Osteoblast (primary cell): ENCODE results near the gene MYH14. TPM values are rescaled to one million over a fixed set of nuclear protein-coding genes. Genes with fewer than 3 reads are reported as not detected.

Experiments
- DNase-seq: peaks from one replicate; pipeline ENCODE4 v3.0.0; 2011; ENCODE audit warnings: low spot score, mixed read lengths; ENCODE audit not compliant: insufficient read length; ENCODE audit errors: missing footprints
- H2AFZ ChIP-seq: 2 replicates; pipeline ENCODE4 v1.6.0; 2011; ENCODE audit warnings: mild to moderate bottlenecking, low read length
- H3K27ac ChIP-seq: 2 replicates; pipeline ENCODE4 v1.5.1; 2011; ENCODE audit warnings: mild to moderate bottlenecking, low read depth, low read length, moderate library complexity
- H3K27me3 ChIP-seq: 2 replicates; pipeline ENCODE4 v1.6.0; 2012; ENCODE audit warnings: mild to moderate bottlenecking, control low read depth, inconsistent platforms, low read length, moderate library complexity; ENCODE audit not compliant: insufficient read depth
- H3K36me3 ChIP-seq: 2 replicates; pipeline ENCODE4 v1.5.1; 2011; ENCODE audit warnings: mild to moderate bottlenecking, low read length, control low read depth, moderate library complexity; ENCODE audit not compliant: insufficient read depth
- H3K4me1 ChIP-seq: 2 replicates; pipeline ENCODE4 v1.5.1; 2011; ENCODE audit warnings: mild to moderate bottlenecking, low read length, control low read depth, moderate library complexity; ENCODE audit not compliant: insufficient read depth
- H3K4me2 ChIP-seq: 2 replicates; pipeline ENCODE4 v1.6.0; 2011; ENCODE audit warnings: mild to moderate bottlenecking, low read length; ENCODE audit not compliant: insufficient read depth
- H3K4me3 ChIP-seq: fragments of 200-600 bp; sonication (generic); 3 replicates; pipeline ENCODE4 v1.5.1; 2012; ENCODE audit warnings: mild to moderate bottlenecking, low read length, inconsistent platforms; ENCODE audit not compliant: insufficient read depth
- H3K79me2 ChIP-seq: 2 replicates; pipeline ENCODE4 v1.6.0; 2012; ENCODE audit warnings: mild to moderate bottlenecking, low read length, control low read depth, inconsistent platforms; ENCODE audit not compliant: insufficient read depth
- H3K9me3 ChIP-seq: 2 replicates; pipeline ENCODE4 v1.5.1; 2011; ENCODE audit warnings: low read depth, low read length, control low read depth
- H4K20me1 ChIP-seq: 2 replicates; pipeline ENCODE4 v1.6.0; 2012; ENCODE audit warnings: mild to moderate bottlenecking, low read length, control low read depth; ENCODE audit not compliant: insufficient read depth
- total RNA-seq: library from RNA; depleted of rRNA; stranded (reverse); fragments of >200 nt; gene quantifications from 2 replicates; pipeline ENCODE4 v1.2.3, GENCODE V29; 2012
- TF ChIP-seq, protein P1 (sequence below): IDR thresholded peaks from 2 replicates; pipeline ENCODE4 v1.5.1; 2011; ENCODE audit warnings: mild to moderate bottlenecking, low read depth, low read length, moderate library complexity; ENCODE audit errors: extremely low read depth

MYH14 gene
- total RNA-seq, 1 donor = not detected

DNA sequence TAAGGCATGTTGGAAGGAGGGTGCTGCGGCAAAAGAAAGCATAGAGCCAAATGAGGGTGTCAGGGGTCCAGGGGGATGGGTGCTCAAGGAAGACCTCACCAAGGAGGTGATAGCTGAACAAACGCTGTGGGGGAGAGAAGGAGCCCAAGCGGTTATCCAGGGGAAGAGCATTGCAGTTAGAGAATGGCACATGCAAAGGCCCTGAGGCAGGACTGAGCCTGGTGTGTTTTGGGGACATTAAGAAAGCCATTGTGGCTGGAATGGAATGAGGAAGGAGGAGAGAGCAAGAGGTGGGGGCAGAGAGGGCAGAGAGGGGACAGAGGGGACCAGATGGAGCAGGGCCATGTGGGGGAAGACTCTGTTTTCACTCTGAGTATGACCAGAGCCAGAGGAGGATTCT is 6.1 kb upstream of the MYH14 start:
- DNase-seq = no peak
- Histone ChIP-seq H3K36me3 (no peaks in the 10 kb centered on the region), H3K9me3 (no peaks in the 10 kb centered on the region), H2AFZ (no peak overlapping the region), H3K4me2 (no peak overlapping the region), H3K79me2 (no peaks in the 10 kb centered on the region), H3K27ac (no peak overlapping the region), H3K4me3 (no peak overlapping the region), H3K27me3 (peaks cover 4% of the 10 kb centered on the region), H3K4me1 (no peaks in the 10 kb centered on the region), H4K20me1 (no peaks in the 10 kb centered on the region)
- TF ChIP-seq, protein P1, sequence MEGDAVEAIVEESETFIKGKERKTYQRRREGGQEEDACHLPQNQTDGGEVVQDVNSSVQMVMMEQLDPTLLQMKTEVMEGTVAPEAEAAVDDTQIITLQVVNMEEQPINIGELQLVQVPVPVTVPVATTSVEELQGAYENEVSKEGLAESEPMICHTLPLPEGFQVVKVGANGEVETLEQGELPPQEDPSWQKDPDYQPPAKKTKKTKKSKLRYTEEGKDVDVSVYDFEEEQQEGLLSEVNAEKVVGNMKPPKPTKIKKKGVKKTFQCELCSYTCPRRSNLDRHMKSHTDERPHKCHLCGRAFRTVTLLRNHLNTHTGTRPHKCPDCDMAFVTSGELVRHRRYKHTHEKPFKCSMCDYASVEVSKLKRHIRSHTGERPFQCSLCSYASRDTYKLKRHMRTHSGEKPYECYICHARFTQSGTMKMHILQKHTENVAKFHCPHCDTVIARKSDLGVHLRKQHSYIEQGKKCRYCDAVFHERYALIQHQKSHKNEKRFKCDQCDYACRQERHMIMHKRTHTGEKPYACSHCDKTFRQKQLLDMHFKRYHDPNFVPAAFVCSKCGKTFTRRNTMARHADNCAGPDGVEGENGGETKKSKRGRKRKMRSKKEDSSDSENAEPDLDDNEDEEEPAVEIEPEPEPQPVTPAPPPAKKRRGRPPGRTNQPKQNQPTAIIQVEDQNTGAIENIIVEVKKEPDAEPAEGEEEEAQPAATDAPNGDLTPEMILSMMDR = no peak

DNA sequence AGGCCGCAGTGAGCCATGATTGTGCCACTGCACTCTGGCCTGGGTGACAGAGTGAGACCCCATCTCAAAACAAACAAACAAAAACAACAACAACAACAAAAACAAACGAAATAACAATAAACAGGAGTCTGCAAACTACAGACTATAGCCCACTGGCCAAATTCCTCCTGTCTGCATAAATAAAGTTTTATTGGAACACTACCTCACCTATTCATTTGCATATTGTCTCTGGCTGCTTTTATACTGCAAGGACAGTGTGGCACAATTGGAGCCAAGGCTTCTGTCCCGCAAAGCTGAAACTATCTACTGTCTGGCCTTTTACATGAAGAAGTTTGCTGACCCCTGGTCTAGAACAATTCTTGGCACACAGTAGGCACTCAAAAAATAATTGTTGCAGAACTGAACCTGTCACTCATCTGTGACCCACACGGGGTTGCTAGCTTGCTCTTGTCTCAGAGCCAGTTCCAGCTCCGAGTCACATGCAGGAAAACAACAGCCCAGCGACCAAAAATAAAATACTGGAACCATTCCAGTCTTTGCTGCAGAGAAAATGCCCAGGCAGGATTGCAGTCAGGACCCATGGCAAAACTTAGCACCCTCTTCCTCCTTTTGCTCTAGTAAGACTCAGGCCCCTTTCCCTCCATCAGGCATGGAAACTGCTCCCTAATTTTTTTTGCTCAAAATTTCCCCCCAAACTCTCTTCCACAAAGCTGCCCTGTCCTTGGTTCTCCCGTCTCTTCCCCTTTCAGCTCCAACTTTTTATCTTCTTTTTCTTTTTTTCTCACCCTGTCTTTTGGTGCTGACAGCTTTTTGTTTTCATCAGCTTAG is 4.8 kb upstream of the MYH14 start:
- TF ChIP-seq, protein P1 = no peak
- no peak for DNase-seq
- Histone ChIP-seq H3K79me2 (no peaks in the 10 kb centered on the region), H4K20me1 (no peaks in the 10 kb centered on the region), H3K27me3 (peaks cover 10% of the 10 kb centered on the region), H3K4me2 (no peak overlapping the region), H3K9me3 (no peaks in the 10 kb centered on the region), H3K4me3 (no peak overlapping the region), H3K4me1 (no peaks in the 10 kb centered on the region), H3K36me3 (no peaks in the 10 kb centered on the region), H2AFZ (no peak overlapping the region), H3K27ac (no peak overlapping the region)

DNA sequence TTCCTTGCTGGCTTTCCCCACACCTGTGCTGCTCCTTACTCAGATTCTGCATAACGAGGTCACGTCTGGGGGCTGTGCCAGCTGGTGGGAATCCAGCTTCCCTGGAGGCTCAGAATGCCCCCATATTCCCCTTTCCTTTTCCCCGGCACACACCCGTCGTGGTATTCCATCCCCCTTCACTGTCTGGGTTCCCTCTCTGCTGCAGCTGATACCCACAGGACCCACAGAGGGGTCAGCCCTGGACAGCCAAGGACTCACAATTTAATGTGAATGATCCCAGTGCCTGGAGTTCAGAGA is 4.2 kb upstream of the MYH14 start:
- Histone ChIP-seq H3K27me3 (peaks cover 15% of the 10 kb centered on the region), H3K4me1 (no peaks in the 10 kb centered on the region), H3K4me3 (no peak overlapping the region), H2AFZ (no peak overlapping the region), H3K36me3 (no peaks in the 10 kb centered on the region), H3K4me2 (no peak overlapping the region), H4K20me1 (no peaks in the 10 kb centered on the region), H3K9me3 (no peaks in the 10 kb centered on the region), H3K79me2 (no peaks in the 10 kb centered on the region), H3K27ac (no peak overlapping the region)
- TF ChIP-seq, protein P1 = no peak
- DNase-seq = no peak

DNA sequence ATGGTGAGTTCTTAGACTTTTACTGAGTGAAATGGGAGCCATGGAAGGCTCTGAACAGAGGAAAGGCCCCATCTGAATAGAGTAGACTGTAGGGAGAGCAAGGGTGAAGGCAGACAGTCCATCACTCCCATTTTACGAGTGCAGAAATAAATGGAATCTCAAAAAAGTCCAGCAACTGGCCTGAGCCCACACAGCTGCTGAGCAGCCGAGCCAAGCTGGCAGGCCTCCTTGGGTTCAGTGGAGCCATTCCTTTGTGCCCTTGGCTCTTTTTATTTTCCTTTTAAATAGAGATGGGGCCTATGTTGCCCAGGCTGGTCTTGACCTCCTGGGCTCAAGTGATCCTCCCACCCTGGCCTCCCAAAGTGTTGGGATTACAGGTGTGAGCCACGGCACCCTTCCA is 1.0 kb upstream of the MYH14 start:
- H4K20me1 ChIP-seq = no peaks in the 10 kb centered on the region
- H3K9me3 ChIP-seq = no peaks in the 10 kb centered on the region
- no peak overlapping the region for H3K4me2 ChIP-seq
- no peak overlapping the region for H3K4me3 ChIP-seq
- no peak overlapping the region for H2AFZ ChIP-seq
- H3K27me3 ChIP-seq = peaks cover 18% of the 10 kb centered on the region
- H3K79me2 ChIP-seq = no peaks in the 10 kb centered on the region
- no peak for DNase-seq
- H3K27ac ChIP-seq = no peak overlapping the region
- no peaks in the 10 kb centered on the region for H3K36me3 ChIP-seq
- no peaks in the 10 kb centered on the region for H3K4me1 ChIP-seq
- TF ChIP-seq, protein P1 = no peak
